CD14-positive monocyte (primary cell): ENCODE data around the gene NT5C3B. TPM values are rescaled to one million over a fixed set of nuclear protein-coding genes. Genes with fewer than 3 reads are reported as not detected.

Experiments
- DNase-seq, 3 donors: peaks; one replicate each; pipeline ENCODE4 v3.0.0-alpha.2; 2011 to 2022
- H2AFZ ChIP-seq: 2 replicates; pipeline ENCODE4 v1.6.0; 2012; ENCODE audit warnings: mild to moderate bottlenecking, low read depth, low read length, inconsistent platforms; ENCODE audit not compliant: insufficient read depth, poor library complexity, severe bottlenecking
- H3K27ac ChIP-seq, 2 donors: 1 replicate in 1 of 2; 2 replicates in 1 of 2; pipeline ENCODE4 v1.5.1; 2012 to 2013; ENCODE audit warnings: low read length in 2 of 2, control low read depth in 1 of 2, inconsistent platforms in 1 of 2, low read depth in 1 of 2, mild to moderate bottlenecking in 1 of 2
- H3K27me3 ChIP-seq, 2 donors: one replicate each; pipeline versions ENCODE4 v1.6.0 to v1.6.1; 2011 to 2013; ENCODE audit warnings: low read length in 2 of 2; ENCODE audit not compliant: control insufficient read depth in 2 of 2, insufficient read depth in 2 of 2
- H3K36me3 ChIP-seq, 2 donors: replicated peaks in 1 of 2; 1 replicate in 1 of 2; 2 replicates in 1 of 2; pipeline versions ENCODE4 v1.5.1 to v1.6.1; 2012 to 2013; ENCODE audit warnings: low read length in 2 of 2, control low read depth in 1 of 2, inconsistent platforms in 1 of 2, mild to moderate bottlenecking in 1 of 2; ENCODE audit not compliant: insufficient read depth in 2 of 2, control insufficient read depth in 1 of 2
- H3K4me1 ChIP-seq, 2 donors: 1 replicate in 1 of 2; 2 replicates in 1 of 2; pipeline versions ENCODE4 v1.5.1 to v1.6.1; 2012 to 2013; ENCODE audit warnings: low read length in 2 of 2, control low read depth in 1 of 2, inconsistent platforms in 1 of 2, mild to moderate bottlenecking in 1 of 2, moderate library complexity in 1 of 2; ENCODE audit not compliant: insufficient read depth in 2 of 2, control insufficient read depth in 1 of 2
- H3K4me2 ChIP-seq: replicated peaks from 2 replicates; pipeline ENCODE3; 2012; ENCODE audit warnings: low read length, moderate library complexity, mild to moderate bottlenecking; ENCODE audit not compliant: poor library complexity, severe bottlenecking; ENCODE audit errors: extremely low read depth
- H3K4me3 ChIP-seq, 3 experiments: fragments of 200-600 bp in 1 of 3; sonication (generic) in 1 of 3; replicated peaks in 1 of 3; 1 replicate in 2 of 3; 2 replicates in 1 of 3; pipeline ENCODE4 v1.5.1; 2011 to 2013; ENCODE audit warnings: low read length in 3 of 3, mild to moderate bottlenecking in 3 of 3, control low read depth in 2 of 3, low read depth in 2 of 3, inconsistent platforms in 1 of 3, moderate library complexity in 1 of 3
- H3K79me2 ChIP-seq: 2 replicates; pipeline ENCODE4 v1.6.0; 2012; ENCODE audit warnings: mild to moderate bottlenecking, control low read depth, inconsistent platforms, low read length, moderate library complexity; ENCODE audit not compliant: insufficient read depth
- H3K9ac ChIP-seq: 2 replicates; pipeline ENCODE4 v1.6.0; 2017; ENCODE audit warnings: low read length, mild to moderate bottlenecking; ENCODE audit not compliant: insufficient read depth, poor library complexity, severe bottlenecking
- H3K9me3 ChIP-seq, 2 donors: replicated peaks in 1 of 2; 1 replicate in 1 of 2; 2 replicates in 1 of 2; pipeline versions ENCODE4 v1.5.1 to v1.6.1; 2012 to 2013; ENCODE audit warnings: low read length in 2 of 2, control low read depth in 1 of 2; ENCODE audit not compliant: control insufficient read depth in 1 of 2, insufficient read depth in 1 of 2
- H4K20me1 ChIP-seq: 2 replicates; pipeline ENCODE4 v1.6.0; 2012; ENCODE audit warnings: mild to moderate bottlenecking, low read length, control low read depth, moderate library complexity; ENCODE audit not compliant: insufficient read depth
- H3K27ac Mint-ChIP-seq, 7 donors: one replicate each; pipeline ENCODE4 v1.8.0; 2020; ENCODE audit warnings: mild to moderate bottlenecking in 7 of 7, mixed read lengths in 7 of 7, moderate library complexity in 6 of 7, inconsistent platforms in 2 of 7
- H3K27me3 Mint-ChIP-seq, 3 donors: one replicate each; pipeline ENCODE4 v1.8.0; 2021 to 2022; ENCODE audit warnings: low read depth in 3 of 3, mild to moderate bottlenecking in 3 of 3, mixed read lengths in 3 of 3, moderate library complexity in 3 of 3, inconsistent platforms in 1 of 3
- H3K36me3 Mint-ChIP-seq, 2 donors: one replicate each; pipeline ENCODE4 v1.8.0; 2020; ENCODE audit warnings: mixed read lengths in 2 of 2, inconsistent platforms in 1 of 2, mild to moderate bottlenecking in 1 of 2
- H3K4me1 Mint-ChIP-seq: one replicate; pipeline ENCODE4 v1.8.0; 2020; ENCODE audit warnings: mild to moderate bottlenecking, mixed read lengths
- H3K4me3 Mint-ChIP-seq, 2 donors: one replicate each; pipeline ENCODE4 v1.8.0; 2020; ENCODE audit warnings: mild to moderate bottlenecking in 2 of 2, mixed read lengths in 2 of 2, moderate library complexity in 1 of 2
- H3K9me3 Mint-ChIP-seq, 7 donors: one replicate each; pipeline ENCODE4 v1.8.0; 2020 to 2022; ENCODE audit warnings: mixed read lengths in 7 of 7, mild to moderate bottlenecking in 6 of 7, moderate library complexity in 6 of 7, inconsistent platforms in 2 of 7
- CTCF ChIP-seq: fragments of 200-600 bp; IDR thresholded peaks from one replicate; pipeline ENCODE4 v1.8.0; 2022; ENCODE audit warnings: antibody characterized with exemption, mild to moderate bottlenecking
- WGBS: methylation state at CpG from one replicate; pipeline ENCODE4 v1.1.5; 2013; ENCODE audit warnings: missing lambda C conversion rate; ENCODE audit not compliant: insufficient coverage; 5-methylcytosine and 5-hydroxymethylcytosine counted together
- intact Hi-C, 2 donors: fragments of 100-400 bp; cut with micrococcal nuclease; formaldehyde crosslinking; loops; one replicate each; pipeline versions ENCODE4 v1.15.0 to v1.15.1; 2023
- polyA plus RNA-seq, 3 donors: library from polyadenylated mRNA; depleted of rRNA in 1 of 3; unstranded in 2 of 3; stranded (reverse) in 1 of 3; fragments of 300-500 nt in 2 of 3; fragments of >200 nt in 1 of 3; fragmentation: Illumina TruSeq in 2 of 3; gene quantifications; 1 replicate in 2 of 3; 2 replicates in 1 of 3; pipeline ENCODE4 v1.2.3, GENCODE V29; 2012 to 2021

Gene NT5C3B
- polyA plus RNA-seq, 3 donors, result 11.5 to 14.2 (median 13.5) TPM

- Histone ChIP-seq H3K9me3 (no peaks in the 10 kb centered on the region), H3K4me1 (no peaks in the 10 kb centered on the region), H3K9ac (no peak overlapping the region), H2AFZ (no peak overlapping the region), H3K27ac (no peak overlapping the region), H3K4me2 (no peak overlapping the region), H3K79me2 (no peaks in the 10 kb centered on the region), H3K27me3 (peaks cover 1 to 14% of the 10 kb centered on the region in 2 donors), H3K36me3 (no peaks in the 10 kb centered on the region), H3K4me3 (no peak overlapping the region), H4K20me1 (no peaks in the 10 kb centered on the region)
- Mint-ChIP-seq H3K36me3 (peaks cover 0 to 2% of the 10 kb centered on the region in 2 donors), H3K4me1 (no peaks in the 10 kb centered on the region), H3K9me3 (peaks cover 0 to 2% (median 0%) of the 10 kb centered on the region in 7 donors), H3K27me3 (peaks cover 6 to 17% (median 13%) of the 10 kb centered on the region in 3 donors), H3K27ac (no peak overlapping the region), H3K4me3 (no peak overlapping the region)
- no peak for DNase-seq
- 100% methylated on average over 10 of the region's 20 CpGs for WGBS
- TF ChIP-seq CTCF, result no peak
- intact Hi-C loops, result no loop called here
Measured at GRCh38 chr17:41818024-41818423, 18.0 kb downstream of the NT5C3B start.

- Histone ChIP-seq H3K36me3 (no peaks in the 10 kb centered on the region), H3K4me3 (no peak overlapping the region), H3K27ac (no peak overlapping the region), H3K79me2 (no peaks in the 10 kb centered on the region), H3K9ac (no peak overlapping the region), H4K20me1 (no peaks in the 10 kb centered on the region), H2AFZ (no peak overlapping the region), H3K27me3 (peaks cover 9 to 27% of the 10 kb centered on the region in 2 donors), H3K4me1 (peaks cover 9 to 12% of the 10 kb centered on the region in 2 donors), H3K9me3 (no peaks in the 10 kb centered on the region), H3K4me2 (no peak overlapping the region)
- Mint-ChIP-seq H3K36me3 (peaks cover 4 to 5% of the 10 kb centered on the region in 2 donors), H3K27me3 (peaks cover 14 to 29% (median 25%) of the 10 kb centered on the region in 3 donors), H3K4me1 (peaks cover 9% of the 10 kb centered on the region), H3K4me3 (no peak overlapping the region), H3K9me3 (peaks cover 0 to 4% (median 0%) of the 10 kb centered on the region in 7 donors), H3K27ac (no peak overlapping the region)
- no peak for DNase-seq
- no peak for TF ChIP-seq CTCF
- WGBS, result 97% methylated on average over 17 of the region's 23 CpGs
- intact Hi-C loops, result no loop called here
Measured at GRCh38 chr17:41816637-41817320, 19.3 kb downstream of the NT5C3B start.
